HEK293T (cell line): ENCODE measurements around the gene AGPAT2.

Source experiments
- CTCF ChIA-PET: fragments of 350-600 bp; formaldehyde crosslinking; extraction: SDS; loops from one replicate; lab custom pipeline; 2021; ENCODE audit warnings: antibody characterized with exemption, inconsistent platforms; lab: Yijun Ruan, JAX
- POLR2A ChIA-PET: fragments of 350-600 bp; formaldehyde crosslinking; extraction: SDS; loops from one replicate; lab custom pipeline; 2020; ENCODE audit warnings: antibody characterized with exemption, inconsistent platforms; lab: Yijun Ruan, JAX
- DNase-seq: peaks from one replicate; pipeline ENCODE4 v3.0.0; 2012; ENCODE audit warnings: mixed read lengths; ENCODE audit errors: extremely low spot score
- ARNT ChIP-seq: fragments of 450-650 bp; IDR thresholded peaks from 2 replicates; pipeline ENCODE4 v1.6.1; 2017; ENCODE audit warnings: mild to moderate bottlenecking
- BHLHE40 ChIP-seq: fragments of 450-650 bp; IDR thresholded peaks from 2 replicates; pipeline ENCODE4 v1.6.1; 2016; ENCODE audit warnings: mild to moderate bottlenecking, moderate library complexity, borderline replicate concordance
- CTBP1 ChIP-seq: fragments of 450-650 bp; IDR thresholded peaks from 2 replicates; pipeline ENCODE4 v1.6.1; 2016; ENCODE audit warnings: borderline replicate concordance
- ELF4 ChIP-seq: fragments of 450-650 bp; IDR thresholded peaks from 2 replicates; pipeline ENCODE4 v1.6.1; 2017; ENCODE audit warnings: antibody characterized with exemption
- FOXA1 ChIP-seq: fragments of 450-650 bp; IDR thresholded peaks from 2 replicates; pipeline ENCODE4 v1.6.1; 2016; ENCODE audit warnings: mild to moderate bottlenecking
- FOXK2 ChIP-seq: fragments of 450-650 bp; IDR thresholded peaks from 2 replicates; pipeline ENCODE4 v1.6.1; 2016; ENCODE audit warnings: mild to moderate bottlenecking
- FOXM1 ChIP-seq: fragments of 450-650 bp; IDR thresholded peaks from 2 replicates; pipeline ENCODE4 v1.6.1; 2017; ENCODE audit warnings: mild to moderate bottlenecking, borderline replicate concordance
- HDGF ChIP-seq: fragments of 450-650 bp; IDR thresholded peaks from 2 replicates; pipeline ENCODE4 v1.6.1; 2017; ENCODE audit warnings: antibody characterized with exemption, borderline replicate concordance
- L3MBTL2 ChIP-seq: fragments of 450-650 bp; conservative IDR thresholded peaks from 2 replicates; pipeline ENCODE4 v1.6.1; 2016; ENCODE audit warnings: mild to moderate bottlenecking
- LEF1 ChIP-seq: fragments of 450-650 bp; IDR thresholded peaks from 2 replicates; pipeline ENCODE4 v1.6.1; 2017; ENCODE audit warnings: mild to moderate bottlenecking, borderline replicate concordance
- NFRKB ChIP-seq: fragments of 450-650 bp; IDR thresholded peaks from 2 replicates; pipeline ENCODE4 v1.6.1; 2016; ENCODE audit warnings: mild to moderate bottlenecking, moderate library complexity
- PKNOX1 ChIP-seq: fragments of 450-650 bp; IDR thresholded peaks from 2 replicates; pipeline ENCODE4 v1.6.1; 2016
- SP1 ChIP-seq: fragments of 450-650 bp; IDR thresholded peaks from 2 replicates; pipeline ENCODE4 v1.6.1; 2017
- SUZ12 ChIP-seq: fragments of 450-650 bp; IDR thresholded peaks from 2 replicates; pipeline ENCODE4 v1.6.1; 2016; ENCODE audit warnings: mild to moderate bottlenecking
- TARDBP ChIP-seq: fragments of 450-650 bp; IDR thresholded peaks from 2 replicates; pipeline ENCODE4 v1.6.1; 2016
- ZNF384 ChIP-seq: fragments of 450-650 bp; IDR thresholded peaks from 2 replicates; pipeline ENCODE4 v1.6.1; 2016

Gene AGPAT2

GRCh38 chr9:136658849-136659535 is 28.3 kb downstream of the AGPAT2 start:
- POLR2A ChIA-PET, result no interaction called here
- CTCF ChIA-PET, result no interaction called here
- TF ChIP-seq LEF1 (no peak), SP1 (no peak)
- DNase-seq, result no peak

- CTCF ChIA-PET, result no interaction called here
- DNase-seq, result no peak
- POLR2A ChIA-PET, result no interaction called here
- no peak for TF ChIP-seq LEF1
- no peak for TF ChIP-seq ELF4
- TF ChIP-seq NFRKB, result no peak
- TF ChIP-seq FOXA1, result no peak
Measured at GRCh38 chr9:136657974-136658848, 29.0 kb downstream of the AGPAT2 start.

GRCh38 chr9:136656795-136657611 is 30.3 kb downstream of the AGPAT2 start:
- no peak for DNase-seq
- TF ChIP-seq ARNT, result no peak
- no peak for TF ChIP-seq CTBP1
- TF ChIP-seq NFRKB, result no peak
- no peak for TF ChIP-seq FOXK2
- TF ChIP-seq ZNF384, result no peak
- TF ChIP-seq SUZ12, result no peak
- no peak for TF ChIP-seq ELF4
- no peak for TF ChIP-seq FOXM1
- no peak for TF ChIP-seq HDGF
- TF ChIP-seq TARDBP, result no peak
- no peak for TF ChIP-seq FOXA1
- no peak for TF ChIP-seq PKNOX1
- no peak for TF ChIP-seq SP1
- no peak for TF ChIP-seq BHLHE40
- TF ChIP-seq L3MBTL2, result no peak
- no peak for TF ChIP-seq LEF1
- ChIA-PET POLR2A (no interaction called here), CTCF (interaction anchor here (1.2 kb wide), 1 partner anchor 15 kb away, joined by 5 read pairs; no protein-coding TSS in a partner anchor)

- no peak for DNase-seq
- CTCF ChIA-PET, result interaction anchor here (1.2 kb wide), 1 partner anchor 16 kb away, joined by 5 read pairs; no protein-coding TSS in a partner anchor
- TF ChIP-seq SUZ12 (no peak), PKNOX1 (no peak), L3MBTL2 (no peak), SP1 (no peak), FOXM1 (no peak), FOXK2 (no peak), ELF4 (no peak), ZNF384 (no peak), ARNT (no peak), FOXA1 (no peak), CTBP1 (no peak), BHLHE40 (no peak), HDGF (no peak), LEF1 (no peak), NFRKB (no peak)
- POLR2A ChIA-PET, result no interaction called here
Measured at GRCh38 chr9:136656183-136656738, 31.0 kb downstream of the AGPAT2 start.

GRCh38 chr9:136655536-136656182 is 31.6 kb downstream of the AGPAT2 start:
- ChIA-PET CTCF (interaction anchor here (1.2 kb wide), 1 partner anchor 16 kb away, joined by 5 read pairs; no protein-coding TSS in a partner anchor), POLR2A (no interaction called here)
- no peak for DNase-seq
- no peak for TF ChIP-seq SP1
- TF ChIP-seq TARDBP, result no peak
- no peak for TF ChIP-seq FOXA1
- no peak for TF ChIP-seq ZNF384
- TF ChIP-seq FOXK2, result no peak
- no peak for TF ChIP-seq LEF1
- no peak for TF ChIP-seq FOXM1
- no peak for TF ChIP-seq L3MBTL2
